Stomach (tissue), 4 donors: ENCODE data around the gene DNAH10.

Experiments
- CTCF ChIP-seq, 7 experiments: fragments of 450-650 bp in 4 of 7; fragments of 200-600 bp in 3 of 7; sonication (generic) in 3 of 7; IDR thresholded peaks; one replicate each; pipeline ENCODE4 v1.5.1; 2016 to 2019; ENCODE audit warnings: antibody characterized with exemption in 7 of 7, control low read depth in 2 of 7, mild to moderate bottlenecking in 1 of 7
- POLR2AphosphoS5 ChIP-seq, 3 donors: sonication (generic); formaldehyde crosslinking; IDR thresholded peaks; one replicate each; pipeline ENCODE4 v1.6.1; 2016; ENCODE audit warnings: antibody characterized with exemption in 3 of 3

GRCh38 chr12:123906711-123907420, 144.8 kb downstream of the DNAH10 start:
- TF ChIP-seq POLR2AphosphoS5 (IDR thresholded peaks at IDR 0.05) (no peak), CTCF (IDR thresholded peaks at IDR 0.05) (no peak)
